WI38 (cell line): Measurements from ENCODE around the gene TOMM34.

Experiments used
- H3K4me3 ChIP-seq: 2 replicates; pipeline ENCODE4 v1.5.1; 2011; ENCODE audit warnings: low read depth, mild to moderate bottlenecking, control low read depth, low read length
- CTCF ChIP-seq: IDR thresholded peaks from 2 replicates; pipeline ENCODE4 v1.5.1; 2012; ENCODE audit warnings: low read depth, mild to moderate bottlenecking, control low read depth, low read length

Gene TOMM34

GRCh38 chr20:44916586-44916985, 43.6 kb downstream of the TOMM34 start:
- TF ChIP-seq CTCF = no peak
- no peak overlapping the region for H3K4me3 ChIP-seq

- no peak for TF ChIP-seq CTCF
- no peak overlapping the region for H3K4me3 ChIP-seq
Measured at GRCh38 chr20:44914924-44915323, 45.3 kb downstream of the TOMM34 start.

- no peak for TF ChIP-seq CTCF
- no peak overlapping the region for H3K4me3 ChIP-seq
Measured at GRCh38 chr20:44912189-44912588, 48.0 kb downstream of the TOMM34 start.

- no peak for TF ChIP-seq CTCF
- H3K4me3 ChIP-seq = no peak overlapping the region
Measured at GRCh38 chr20:44911264-44911921, 48.8 kb downstream of the TOMM34 start.

- TF ChIP-seq CTCF = no peak
- peak overlapping the region; percentile 78 for H3K4me3 ChIP-seq
Measured at GRCh38 chr20:44910690-44911262, 49.4 kb downstream of the TOMM34 start.

GRCh38 chr20:44909872-44910689, 50.1 kb downstream of the TOMM34 start, which contains the start of gene PABPC1L:
Gene PABPC1L, plus strand, starts transcription at chr20:44910060. Its CDS starts 84 bp downstream, at chr20:44910144.
- TF ChIP-seq CTCF = no peak
- peak within 1 kb of the TSS; percentile 78 for H3K4me3 ChIP-seq
